Measurements from ENCODE around the gene TMEM214. TPM values are rescaled to one million over a fixed set of nuclear protein-coding genes. Genes with fewer than 3 reads are reported as not detected.
A peak's percentile ranks its signal among the peaks of the same experiment; 100 is the strongest.

TMEM214 gene
- total RNA-seq, 1 donor from 2014 or later = 83.9 TPM

DNA sequence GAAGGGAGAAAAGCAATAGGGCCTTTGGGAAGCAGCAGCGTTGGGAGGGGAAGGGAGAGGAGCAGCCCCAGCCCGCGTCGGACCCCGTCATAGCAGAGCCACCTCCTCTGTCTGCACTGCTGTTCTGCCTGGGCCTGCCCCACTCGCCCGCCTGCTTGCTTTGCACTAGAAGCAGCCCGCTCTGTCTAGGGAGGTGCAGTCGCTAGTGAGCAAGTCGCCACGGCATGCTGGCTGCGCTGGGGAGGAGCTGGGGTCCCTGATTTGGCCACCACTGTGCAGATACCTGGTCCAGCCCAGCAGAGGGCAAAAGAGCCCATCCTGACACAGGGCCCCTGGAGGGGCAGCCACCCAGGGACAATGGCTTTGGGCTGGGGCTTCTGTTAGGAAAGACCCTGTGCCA lies 8.0 kb upstream of the TMEM214 start:
- Mint-ChIP-seq H3K4me1 (ENCODE audit: unreplicated experiment) (peaks cover 19% of the 10 kb centered on the region), H3K9me3 (no peaks in the 10 kb centered on the region), H3K27ac (no peak overlapping the region), H3K4me3 (no peak overlapping the region), H3K36me3 (peaks cover 7% of the 10 kb centered on the region), H3K27me3 (no peaks in the 10 kb centered on the region)
- TF ChIP-seq CTCF (conservative IDR thresholded peaks at IDR 0.05) = peak; percentile 19
- no peak for DNase-seq (ENCODE audit: extremely low spot score, unreplicated experiment)

DNA sequence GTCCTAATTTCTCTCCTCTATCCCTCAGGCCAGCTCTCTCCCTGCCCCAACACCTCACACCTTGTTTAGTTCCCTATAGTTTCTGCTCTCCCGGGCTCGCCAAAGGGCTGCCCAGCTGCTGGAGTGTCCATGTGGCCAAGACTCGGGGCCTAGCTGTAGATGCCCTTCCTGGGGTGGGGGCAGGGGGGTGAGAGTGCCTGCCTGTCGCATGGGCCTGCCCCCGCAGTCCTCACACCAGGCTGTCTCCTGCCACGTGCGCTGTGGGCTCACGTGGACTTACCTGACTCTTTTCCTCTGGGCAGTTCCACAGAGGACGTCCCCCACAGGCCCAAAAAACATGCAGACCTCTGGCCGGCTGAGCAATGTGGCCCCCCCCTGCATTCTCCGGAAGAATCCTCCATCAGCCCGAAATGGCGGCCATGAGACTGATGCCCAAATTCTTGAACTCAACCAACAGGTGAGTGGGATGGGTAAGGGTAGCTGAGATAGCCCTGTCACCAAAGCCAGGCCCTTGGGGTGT lies 7.4 kb upstream of the TMEM214 start:
- H3K27me3 Mint-ChIP-seq = no peaks in the 10 kb centered on the region
- H3K4me3 Mint-ChIP-seq = no peak overlapping the region
- H3K9me3 Mint-ChIP-seq = no peaks in the 10 kb centered on the region
- H3K4me1 Mint-ChIP-seq (ENCODE audit: unreplicated experiment) = peaks cover 17% of the 10 kb centered on the region
- no peak overlapping the region for H3K27ac Mint-ChIP-seq
- peaks cover 7% of the 10 kb centered on the region for H3K36me3 Mint-ChIP-seq
- no peak for TF ChIP-seq CTCF (conservative IDR thresholded peaks at IDR 0.05)
- DNase-seq (ENCODE audit: extremely low spot score, unreplicated experiment) = no peak

- no peak for TF ChIP-seq CTCF (conservative IDR thresholded peaks at IDR 0.05)
- Mint-ChIP-seq H3K27me3 (no peaks in the 10 kb centered on the region), H3K4me1 (ENCODE audit: unreplicated experiment) (peaks cover 12% of the 10 kb centered on the region), H3K36me3 (peaks cover 7% of the 10 kb centered on the region), H3K4me3 (no peak overlapping the region), H3K9me3 (no peaks in the 10 kb centered on the region), H3K27ac (no peak overlapping the region)
- no peak for DNase-seq (ENCODE audit: extremely low spot score, unreplicated experiment)
Measured at GRCh38 chr2:27025861-27026851, 6.6 kb upstream of the TMEM214 start.

GRCh38 chr2:27027211-27027651 lies 5.5 kb upstream of the TMEM214 start:
- peaks cover 9% of the 10 kb centered on the region for H3K4me1 Mint-ChIP-seq (ENCODE audit: unreplicated experiment)
- H3K27ac Mint-ChIP-seq = no peak overlapping the region
- no peak overlapping the region for H3K4me3 Mint-ChIP-seq
- TF ChIP-seq CTCF (conservative IDR thresholded peaks at IDR 0.05) = no peak
- no peaks in the 10 kb centered on the region for H3K27me3 Mint-ChIP-seq
- no peak for DNase-seq (ENCODE audit: extremely low spot score, unreplicated experiment)
- no peaks in the 10 kb centered on the region for H3K9me3 Mint-ChIP-seq
- H3K36me3 Mint-ChIP-seq = peaks cover 11% of the 10 kb centered on the region

DNA sequence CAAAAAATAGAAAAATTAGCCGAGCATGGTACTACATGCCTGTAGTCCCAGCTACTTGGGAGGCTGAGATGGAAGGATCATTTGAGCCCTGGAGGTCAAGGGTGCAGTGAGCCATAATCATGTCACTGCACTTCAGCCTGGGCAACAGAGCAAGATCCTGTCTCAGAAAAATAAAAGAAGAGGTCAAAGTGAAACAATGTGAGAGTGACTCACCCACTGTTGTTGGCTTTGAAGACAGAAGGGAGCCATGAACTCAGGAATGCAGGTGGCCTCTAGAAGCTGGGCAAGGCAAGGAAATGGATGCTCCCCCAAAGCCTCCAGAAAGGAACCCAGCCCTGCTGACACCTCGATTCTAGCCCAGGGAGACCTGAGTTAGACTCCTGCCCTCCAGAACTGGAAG lies 3.7 kb upstream of the TMEM214 start:
- no peak for TF ChIP-seq CTCF (conservative IDR thresholded peaks at IDR 0.05)
- Mint-ChIP-seq H3K36me3 (peaks cover 11% of the 10 kb centered on the region), H3K9me3 (no peaks in the 10 kb centered on the region), H3K27me3 (no peaks in the 10 kb centered on the region), H3K27ac (no peak overlapping the region), H3K4me3 (no peak overlapping the region), H3K4me1 (ENCODE audit: unreplicated experiment) (peaks cover 18% of the 10 kb centered on the region)
- no peak for DNase-seq (ENCODE audit: extremely low spot score, unreplicated experiment)
